ENCODE results near the gene TOPBP1.

DNA sequence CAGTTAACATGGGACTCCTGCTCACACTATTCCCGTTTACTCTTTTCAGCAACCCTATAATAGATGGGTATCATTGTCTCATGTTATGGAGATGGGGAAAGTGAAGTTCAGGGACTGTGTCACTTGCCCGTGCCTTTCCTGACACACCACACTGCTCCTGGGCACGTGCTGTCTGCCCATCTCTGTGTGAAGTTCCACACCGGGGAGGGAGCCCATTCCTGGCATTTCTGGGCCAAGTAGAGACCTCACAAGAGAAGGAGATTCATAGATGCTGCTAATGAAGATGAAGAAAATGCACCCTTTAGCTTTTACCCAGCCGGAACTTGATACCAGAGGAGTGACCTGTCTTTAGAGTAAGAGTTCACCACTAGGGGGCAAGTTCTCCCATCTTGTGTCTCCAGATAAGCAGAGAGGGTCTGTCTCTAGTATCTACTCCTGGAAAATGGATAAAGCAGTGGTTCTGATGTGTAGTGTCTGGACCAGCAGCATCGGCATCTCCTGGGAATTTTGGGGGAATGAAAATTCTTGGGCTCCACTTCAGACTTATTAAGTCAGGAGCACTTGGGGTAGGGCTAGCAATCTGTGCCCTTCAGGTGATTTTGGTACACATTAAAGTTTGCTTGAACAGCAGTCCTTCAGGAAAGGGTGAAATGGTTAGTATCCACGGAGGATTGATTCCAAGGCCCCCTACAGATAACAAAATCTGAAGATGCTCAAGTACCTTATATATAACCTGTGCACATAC lies 2.0 kb upstream of the TOPBP1 start:
- TF ChIP-seq EZH2phosphoT487 (IDR thresholded peaks at IDR 0.05; ENCODE audit: unreplicated experiment): no peak
- no peak for TF ChIP-seq REST (IDR thresholded peaks at IDR 0.05; ENCODE audit: unreplicated experiment)
- TF ChIP-seq, protein P1, sequence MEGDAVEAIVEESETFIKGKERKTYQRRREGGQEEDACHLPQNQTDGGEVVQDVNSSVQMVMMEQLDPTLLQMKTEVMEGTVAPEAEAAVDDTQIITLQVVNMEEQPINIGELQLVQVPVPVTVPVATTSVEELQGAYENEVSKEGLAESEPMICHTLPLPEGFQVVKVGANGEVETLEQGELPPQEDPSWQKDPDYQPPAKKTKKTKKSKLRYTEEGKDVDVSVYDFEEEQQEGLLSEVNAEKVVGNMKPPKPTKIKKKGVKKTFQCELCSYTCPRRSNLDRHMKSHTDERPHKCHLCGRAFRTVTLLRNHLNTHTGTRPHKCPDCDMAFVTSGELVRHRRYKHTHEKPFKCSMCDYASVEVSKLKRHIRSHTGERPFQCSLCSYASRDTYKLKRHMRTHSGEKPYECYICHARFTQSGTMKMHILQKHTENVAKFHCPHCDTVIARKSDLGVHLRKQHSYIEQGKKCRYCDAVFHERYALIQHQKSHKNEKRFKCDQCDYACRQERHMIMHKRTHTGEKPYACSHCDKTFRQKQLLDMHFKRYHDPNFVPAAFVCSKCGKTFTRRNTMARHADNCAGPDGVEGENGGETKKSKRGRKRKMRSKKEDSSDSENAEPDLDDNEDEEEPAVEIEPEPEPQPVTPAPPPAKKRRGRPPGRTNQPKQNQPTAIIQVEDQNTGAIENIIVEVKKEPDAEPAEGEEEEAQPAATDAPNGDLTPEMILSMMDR (conservative IDR thresholded peaks at IDR 0.05; ENCODE audit: low read depth in 2 of 2): peak; percentile 80 to 86
- TF ChIP-seq NANOG (IDR thresholded peaks at IDR 0.05; ENCODE audit: borderline replicate concordance): no peak
- no peak for TF ChIP-seq ZNF331 (CRISPR knock-in tag; IDR thresholded peaks at IDR 0.05; ENCODE audit: low read depth)
- TF ChIP-seq POLR2AphosphoS5 (IDR thresholded peaks at IDR 0.05; ENCODE audit: low read depth): no peak
- TF ChIP-seq CREB1 (CRISPR knock-in tag; IDR thresholded peaks at IDR 0.05; ENCODE audit: low read depth): no peak
